H1 (cell line): Measurements from ENCODE around the gene MRPS31. TPM values are rescaled to one million over a fixed set of nuclear protein-coding genes. Genes with fewer than 3 reads are reported as not detected.
A peak's percentile ranks its signal among the peaks of the same experiment; 100 is the strongest.

Experiments
- CTCF ChIA-PET: fragments of 300-600 bp; sonication (Branson Sonifier 250); formaldehyde crosslinking; loops from one replicate; lab custom pipeline; 2021; ENCODE audit not compliant: partially characterized antibody; lab: Charles Lee
- POLR2A ChIA-PET: fragments of 300-600 bp; sonication (Branson Sonifier 250); formaldehyde crosslinking; loops from one replicate; lab custom pipeline; 2021; ENCODE audit warnings: inconsistent platforms; ENCODE audit not compliant: partially characterized antibody; lab: Charles Lee
- DNase-seq, 2 experiments: peaks; one replicate each; pipeline versions ENCODE4 v3.0.0 to v3.0.0-alpha.2; 2010 to 2022; ENCODE audit warnings: low spot score in 2 of 2, low read depth in 1 of 2, mixed read lengths in 1 of 2
- FAIRE-seq: peaks from 2 replicates; lab custom pipeline; 2011; peaks lifted over from hg19 to GRCh38; lab: Jason Lieb, UNC
- H2AFZ ChIP-seq: 2 replicates; pipeline ENCODE4 v1.8.1; 2012; ENCODE audit warnings: low read length, inconsistent platforms
- H2AK5ac ChIP-seq: 2 replicates; pipeline ENCODE4 v1.6.1; 2013; ENCODE audit warnings: low read depth, low read length
- H2BK120ac ChIP-seq: replicated peaks from 2 replicates; pipeline ENCODE3; 2013; ENCODE audit warnings: low read depth, low read length, inconsistent platforms
- H2BK12ac ChIP-seq: 2 replicates; pipeline ENCODE4 v1.6.1; 2013; ENCODE audit warnings: low read depth, low read length
- H2BK15ac ChIP-seq: 2 replicates; pipeline ENCODE4 v1.6.1; 2013; ENCODE audit warnings: low read length
- H2BK20ac ChIP-seq: 2 replicates; pipeline ENCODE4 v1.6.1; 2013; ENCODE audit warnings: low read length
- H2BK5ac ChIP-seq: 2 replicates; pipeline ENCODE4 v1.6.1; 2013; ENCODE audit warnings: low read depth, low read length
- H3K14ac ChIP-seq: 2 replicates; pipeline ENCODE4 v1.6.1; 2013; ENCODE audit warnings: inconsistent platforms; ENCODE audit not compliant: insufficient read length
- H3K18ac ChIP-seq: 2 replicates; pipeline ENCODE4 v1.6.1; 2013; ENCODE audit warnings: low read length; ENCODE audit errors: extremely low read depth
- H3K23ac ChIP-seq: 2 replicates; pipeline ENCODE4 v1.6.1; 2013; ENCODE audit warnings: inconsistent platforms; ENCODE audit not compliant: insufficient read length
- H3K23me2 ChIP-seq: 2 replicates; pipeline ENCODE4 v1.6.1; 2013; ENCODE audit warnings: low read depth, low read length
- H3K27ac ChIP-seq: 2 replicates; pipeline ENCODE4 v1.6.1; 2011; ENCODE audit warnings: low read depth, low read length, inconsistent platforms
- H3K27me3 ChIP-seq, 4 experiments: replicated peaks in 1 of 4; 1 replicate in 1 of 4; 2 replicates in 3 of 4; pipeline versions ENCODE4 v1.6.1 to v1.8.1; 2011 to 2013; ENCODE audit warnings: low read length in 3 of 4, mild to moderate bottlenecking in 3 of 4, inconsistent platforms in 2 of 4, mixed read lengths in 2 of 4, moderate library complexity in 1 of 4; ENCODE audit not compliant: control insufficient read depth in 3 of 4, insufficient read depth in 3 of 4; ENCODE audit errors: extremely low read depth in 1 of 4
- H3K36me3 ChIP-seq, 4 experiments: 2 replicates each; pipeline versions ENCODE4 v1.6.1 to v1.8.1; 2011 to 2013; ENCODE audit warnings: mild to moderate bottlenecking in 4 of 4, low read length in 3 of 4, moderate library complexity in 2 of 4, control low read depth in 1 of 4, inconsistent platforms in 1 of 4; ENCODE audit not compliant: insufficient read depth in 4 of 4, control insufficient read depth in 2 of 4
- H3K4ac ChIP-seq: replicated peaks from 2 replicates; pipeline ENCODE3; 2013; ENCODE audit warnings: low read length, low read depth, mixed read lengths, inconsistent platforms; ENCODE audit not compliant: insufficient read length
- H3K4me1 ChIP-seq, 4 experiments: replicated peaks in 1 of 4; 1 replicate in 1 of 4; 2 replicates in 3 of 4; pipeline versions ENCODE4 v1.6.1 to v1.8.1; 2011 to 2013; ENCODE audit warnings: low read length in 3 of 4, inconsistent platforms in 2 of 4, mixed read lengths in 1 of 4; ENCODE audit not compliant: insufficient read depth in 4 of 4, control insufficient read depth in 3 of 4
- H3K4me2 ChIP-seq, 2 experiments: 2 replicates each; pipeline versions ENCODE4 v1.6.1 to v1.8.1; 2011 to 2013; ENCODE audit warnings: low read depth in 2 of 2, low read length in 2 of 2, control low read depth in 1 of 2, inconsistent platforms in 1 of 2, mild to moderate bottlenecking in 1 of 2; ENCODE audit not compliant: insufficient read depth in 1 of 2
- H3K4me3 ChIP-seq, 4 experiments: fragments of 200-600, 300-600 bp in 1 of 4; sonication (generic), shearing (Covaris generic), sonication (Bioruptor Twin) in 1 of 4; 2 replicates each; pipeline versions ENCODE4 v1.5.1 to v1.8.1; 2011 to 2016; ENCODE audit warnings: low read length in 4 of 4, low read depth in 3 of 4, control low read depth in 2 of 4, inconsistent platforms in 2 of 4, mild to moderate bottlenecking in 2 of 4, mixed read lengths in 1 of 4, moderate library complexity in 1 of 4; ENCODE audit not compliant: insufficient read depth in 2 of 4; ENCODE audit errors: extremely low read depth in 1 of 4
- H3K56ac ChIP-seq: replicated peaks from 2 replicates; pipeline ENCODE3; 2013; ENCODE audit warnings: low read depth, mild to moderate bottlenecking, mixed read lengths, low read length, inconsistent platforms; ENCODE audit not compliant: insufficient read length
- H3K79me1 ChIP-seq: 2 replicates; pipeline ENCODE4 v1.6.1; 2013; ENCODE audit warnings: low read depth, low read length, control low read depth
- H3K79me2 ChIP-seq, 2 experiments: 2 replicates each; pipeline versions ENCODE4 v1.6.1 to v1.8.1; 2012 to 2013; ENCODE audit warnings: low read length in 2 of 2, mild to moderate bottlenecking in 2 of 2, inconsistent platforms in 1 of 2; ENCODE audit not compliant: insufficient read depth in 2 of 2, control insufficient read depth in 1 of 2
- H3K9ac ChIP-seq, 4 experiments: replicated peaks in 1 of 4; 1 replicate in 1 of 4; 2 replicates in 3 of 4; pipeline versions ENCODE4 v1.6.1 to v1.8.1; 2011 to 2013; ENCODE audit warnings: low read depth in 3 of 4, low read length in 3 of 4, control low read depth in 2 of 4, mild to moderate bottlenecking in 2 of 4, moderate library complexity in 2 of 4, inconsistent platforms in 1 of 4; ENCODE audit errors: extremely low read depth in 1 of 4
- H3K9me3 ChIP-seq, 2 experiments: 2 replicates each; pipeline versions ENCODE4 v1.6.1 to v1.8.1; 2012 to 2013; ENCODE audit warnings: mild to moderate bottlenecking in 2 of 2, moderate library complexity in 2 of 2, control low read depth in 1 of 2, inconsistent platforms in 1 of 2, low read depth in 1 of 2, low read length in 1 of 2, mixed read lengths in 1 of 2; ENCODE audit not compliant: insufficient read depth in 2 of 2
- H4K20me1 ChIP-seq, 2 experiments: replicated peaks in 1 of 2; 2 replicates each; pipeline versions ENCODE3 to v1.8.1; 2011 to 2013; ENCODE audit warnings: inconsistent platforms in 2 of 2, low read length in 2 of 2, mild to moderate bottlenecking in 1 of 2; ENCODE audit not compliant: insufficient read depth in 2 of 2, control insufficient read depth in 1 of 2
- H4K5ac ChIP-seq: 2 replicates; pipeline ENCODE4 v1.6.1; 2013; ENCODE audit warnings: low read length, low read depth, mixed read lengths, inconsistent platforms; ENCODE audit not compliant: insufficient read length
- H4K8ac ChIP-seq: 2 replicates; pipeline ENCODE4 v1.8.0; 2013; ENCODE audit warnings: mild to moderate bottlenecking, moderate library complexity, low read length, inconsistent platforms; ENCODE audit not compliant: insufficient read depth; ENCODE audit errors: extremely low read depth
- H4K91ac ChIP-seq: replicated peaks from 2 replicates; pipeline ENCODE3; 2013; ENCODE audit warnings: low read length, mixed read lengths, inconsistent platforms; ENCODE audit not compliant: insufficient read length
- ATF3 ChIP-seq: IDR thresholded peaks from 2 replicates; pipeline ENCODE4 v1.6.1; 2011; ENCODE audit warnings: low read depth, mild to moderate bottlenecking, low read length; ENCODE audit not compliant: insufficient read depth
- CEBPB ChIP-seq: IDR thresholded peaks from 2 replicates; pipeline ENCODE4 v1.6.1; 2012; ENCODE audit warnings: low read depth, low read length
- FOSL1 ChIP-seq: IDR thresholded peaks from 2 replicates; pipeline ENCODE4 v1.6.1; 2011; ENCODE audit warnings: mild to moderate bottlenecking, low read depth, low read length, moderate library complexity; ENCODE audit not compliant: insufficient read depth
- HDAC2 ChIP-seq, 2 experiments: fragments of 300-600 bp in 1 of 2; sonication (generic) in 1 of 2; IDR thresholded peaks; 2 replicates each; pipeline ENCODE4 v1.6.1; 2011 to 2012; ENCODE audit warnings: low read depth in 2 of 2, low read length in 2 of 2, mild to moderate bottlenecking in 2 of 2, moderate library complexity in 2 of 2, borderline replicate concordance in 1 of 2, inconsistent platforms in 1 of 2
- RBBP5 ChIP-seq: IDR thresholded peaks from 2 replicates; pipeline ENCODE4 v1.7.1; 2012; ENCODE audit warnings: low read depth, mild to moderate bottlenecking, inconsistent platforms, low read length, moderate library complexity, borderline replicate concordance
- RXRA ChIP-seq: IDR thresholded peaks from 2 replicates; pipeline ENCODE4 v1.6.1; 2011; ENCODE audit warnings: low read depth, mild to moderate bottlenecking, low read length, moderate library complexity; ENCODE audit not compliant: insufficient read depth
- SIN3A ChIP-seq, 2 experiments: IDR thresholded peaks in 1 of 2; conservative IDR thresholded peaks in 1 of 2; 2 replicates each; pipeline ENCODE4 v1.6.1; 2011 to 2012; ENCODE audit warnings: low read length in 2 of 2, improper control_type of control experiment in 1 of 2, low read depth in 1 of 2, mild to moderate bottlenecking in 1 of 2
- USF2 ChIP-seq: IDR thresholded peaks from 2 replicates; pipeline ENCODE4 v1.6.1; 2011; ENCODE audit warnings: low read length, improper control_type of control experiment
- ZNF274 ChIP-seq: IDR thresholded peaks from 2 replicates; pipeline ENCODE4 v1.7.0; 2012; ENCODE audit warnings: low read length, borderline replicate concordance; ENCODE audit errors: extremely low read depth
- WGBS, 2 experiments: shearing (Covaris generic) in 1 of 2; methylation state at CpG; one replicate each; pipeline versions ENCODE4 v1.1.6 to v1.1.7; 2013 to 2015; ENCODE audit warnings: low lambda C conversion rate in 2 of 2, mixed read lengths in 2 of 2, inconsistent platforms in 1 of 2, low coverage in 1 of 2, missing lambda C conversion rate in 1 of 2; ENCODE audit not compliant: insufficient replicate concordance in 2 of 2, insufficient coverage in 1 of 2, insufficient read length in 1 of 2; ENCODE audit errors: extremely low coverage in 1 of 2, missing lambda C conversion rate in 1 of 2; 5-methylcytosine and 5-hydroxymethylcytosine counted together
- polyA plus RNA-seq, 7 experiments: library from polyadenylated mRNA; depleted of rRNA in 3 of 7; stranded (reverse) in 5 of 7; unstranded in 2 of 7; fragments of >200 nt in 5 of 7; fragments of 200-250 nt in 2 of 7; gene quantifications; 1 replicate in 5 of 7; 2 replicates in 1 of 7; 4 replicates in 1 of 7; pipeline versions ENCODE4 v1.2.1 to v1.2.3, GENCODE V29; 2011 to 2013; ENCODE audit warnings: missing spikeins in 2 of 7, mixed read lengths in 2 of 7
- total RNA-seq: library from RNA; stranded (reverse); fragmentation: NEBNext Ultra II Directional; extraction: Animal tissue kit (Norgen Biotek cat#: 25700); gene quantifications from 2 replicates; pipeline ENCODE4 v1.2.1, GENCODE V29; 2021

Gene MRPS31
- total and polyA plus RNA-seq, 2 of the 8 experiments (the other 6 are each of a cell fraction or from before 2014, with no cell fraction given): 13.6 to 33.3 TPM

- WGBS, 2 experiments: 3% methylated on average over 7 of the region's 7 CpGs; no CpG with 5 or more reads in 1 of the 2 experiments
- DNase-seq (peak; percentile 68 to 85), FAIRE-seq (peak; percentile 90)
- Histone ChIP-seq H2AK5ac (no peak overlapping the region), H3K4me1 (peaks cover 12 to 15% (median 14%) of the 10 kb centered on the region in 4 experiments), H4K5ac (peak overlapping the region; percentile 68), H3K4me2 (peak overlapping the region; percentile 66 to 88), H2BK120ac (peak overlapping the region; percentile 80), H3K56ac (peak overlapping the region; percentile 20), H3K36me3 (no peaks in the 10 kb centered on the region), H3K23ac (no peak overlapping the region), H3K79me2 (no peaks in the 10 kb centered on the region), H4K91ac (peak overlapping the region; percentile 56), H2AFZ (no peak overlapping the region), H3K79me1 (no peaks in the 10 kb centered on the region), H3K27me3 (no peaks in the 10 kb centered on the region), H3K27ac (0 out of 2 replicates have a peak overlapping the region, but pooled peaks have one; percentile 22), H3K4me3 (peak overlapping the region; percentile 2 to 38 (median 26); a peak in 7 of 8 replicates), H3K9me3 (no peaks in the 10 kb centered on the region), H2BK12ac (peak overlapping the region; percentile 93), H3K4ac (peak overlapping the region; percentile 69), H3K18ac (peak overlapping the region; percentile 81; the same call in 1 of the 2 replicates), H4K20me1 (no peaks in the 10 kb centered on the region), H4K8ac (no peak overlapping the region), H2BK20ac (peak overlapping the region; percentile 77), H3K14ac (no peak overlapping the region), H3K9ac (no peak overlapping the region), H2BK15ac (no peak overlapping the region; the same call in 1 of the 2 replicates), H3K23me2 (peaks cover 3% of the 10 kb centered on the region), H2BK5ac (peak overlapping the region; percentile 64; the same call in 1 of the 2 replicates)
- ChIA-PET CTCF (interaction anchor here (0.7 to 8.2 kb wide), 8 partner anchors 12 to 738 kb away, joined by 3 to 74 read pairs (median 3); no protein-coding TSS in a partner anchor), POLR2A (interaction anchor here (0.6 to 2.1 kb wide), 8 partner anchors 10 to 98 kb away, joined by 3 to 8 read pairs (median 4); no protein-coding TSS in a partner anchor)
- TF ChIP-seq ATF3 (no peak), FOSL1 (no peak), HDAC2 (IDR thresholded peaks at IDR 0.05; ENCODE audit: borderline replicate concordance in 1 of 2, low read depth in 2 of 2, low read length in 2 of 2) (peak in 1 of 2 experiments; percentile 97; a peak in 1 of 4 replicates), RBBP5 (no peak), USF2 (no peak), RXRA (no peak), ZNF274 (no peak), SIN3A (conservative IDR thresholded peaks at IDR 0.05 in 1 of 2, IDR thresholded peaks at IDR 0.05 in 1 of 2; ENCODE audit: low read depth in 1 of 2, low read length in 2 of 2) (no peak), CEBPB (no peak)
These were observed 90.2 kb downstream of the MRPS31 start for GRCh38 chr13:40680659-40681323.
